GM12875 (cell line): ENCODE results near the gene ECT2L.

Source experiments
- H3K4me3 ChIP-seq: one replicate; pipeline ENCODE4 v1.5.1; 2011; ENCODE audit warnings: low read depth, low read length, control low read depth
- TF ChIP-seq, protein P1 (sequence below): IDR thresholded peaks from 2 replicates; pipeline ENCODE4 v1.5.1; 2011; ENCODE audit warnings: low read depth, mild to moderate bottlenecking, control low read depth, inconsistent platforms, low read length, moderate library complexity, borderline replicate concordance; ENCODE audit not compliant: insufficient read depth

The ECT2L gene

DNA sequence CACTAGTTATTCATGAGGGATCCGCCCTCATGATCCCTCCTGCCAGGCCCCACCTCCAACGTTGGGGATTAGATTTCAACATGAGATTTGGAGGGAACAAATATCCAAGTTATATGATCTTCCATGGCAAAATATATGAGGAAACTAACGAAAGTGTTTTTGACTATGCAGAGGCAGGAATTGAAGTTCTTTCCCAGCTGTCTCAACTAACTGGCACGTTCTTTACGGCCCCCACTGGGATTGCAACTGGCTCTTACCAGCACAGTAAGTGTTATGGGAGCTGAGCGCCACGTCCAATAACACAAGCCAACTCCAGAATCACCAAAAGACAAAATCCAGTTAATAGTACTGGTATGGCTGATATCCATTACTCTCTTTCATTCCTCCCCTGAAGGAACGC lies 66.6 kb downstream of the ECT2L start:
- no peak overlapping the region for H3K4me3 ChIP-seq
- TF ChIP-seq, protein P1, sequence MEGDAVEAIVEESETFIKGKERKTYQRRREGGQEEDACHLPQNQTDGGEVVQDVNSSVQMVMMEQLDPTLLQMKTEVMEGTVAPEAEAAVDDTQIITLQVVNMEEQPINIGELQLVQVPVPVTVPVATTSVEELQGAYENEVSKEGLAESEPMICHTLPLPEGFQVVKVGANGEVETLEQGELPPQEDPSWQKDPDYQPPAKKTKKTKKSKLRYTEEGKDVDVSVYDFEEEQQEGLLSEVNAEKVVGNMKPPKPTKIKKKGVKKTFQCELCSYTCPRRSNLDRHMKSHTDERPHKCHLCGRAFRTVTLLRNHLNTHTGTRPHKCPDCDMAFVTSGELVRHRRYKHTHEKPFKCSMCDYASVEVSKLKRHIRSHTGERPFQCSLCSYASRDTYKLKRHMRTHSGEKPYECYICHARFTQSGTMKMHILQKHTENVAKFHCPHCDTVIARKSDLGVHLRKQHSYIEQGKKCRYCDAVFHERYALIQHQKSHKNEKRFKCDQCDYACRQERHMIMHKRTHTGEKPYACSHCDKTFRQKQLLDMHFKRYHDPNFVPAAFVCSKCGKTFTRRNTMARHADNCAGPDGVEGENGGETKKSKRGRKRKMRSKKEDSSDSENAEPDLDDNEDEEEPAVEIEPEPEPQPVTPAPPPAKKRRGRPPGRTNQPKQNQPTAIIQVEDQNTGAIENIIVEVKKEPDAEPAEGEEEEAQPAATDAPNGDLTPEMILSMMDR, result no peak

- TF ChIP-seq, protein P1, result no peak
- H3K4me3 ChIP-seq, result no peak overlapping the region
These were observed 67.4 kb downstream of the ECT2L start for GRCh38 chr6:138863321-138863720.

DNA sequence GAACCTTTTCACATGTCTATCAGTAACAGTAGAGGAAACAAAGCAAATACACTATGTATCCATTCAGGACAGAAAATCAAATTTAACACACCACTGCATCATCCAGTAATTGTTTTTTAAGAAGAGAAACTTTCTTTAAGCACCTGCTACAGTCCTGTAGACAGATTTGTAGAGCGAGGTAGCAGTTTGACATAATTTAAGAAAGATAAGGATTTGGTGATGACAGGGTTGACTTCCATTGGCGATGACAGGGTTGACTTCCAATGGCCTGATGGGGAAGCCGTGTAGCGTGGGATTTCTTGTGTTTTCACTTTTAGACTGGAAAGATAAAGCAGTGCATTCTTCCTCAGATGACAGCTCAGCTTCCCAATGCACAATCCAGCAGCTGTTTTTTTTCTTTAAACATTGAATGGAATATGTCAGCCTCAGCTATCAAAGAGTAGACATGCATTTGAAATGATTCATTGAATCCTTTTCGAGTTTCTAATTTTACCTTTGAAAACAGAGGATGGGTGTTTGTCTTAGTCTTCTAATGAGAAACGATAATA lies 68.5 kb downstream of the ECT2L start:
- no peak overlapping the region for H3K4me3 ChIP-seq
- TF ChIP-seq, protein P1, result no peak

GRCh38 chr6:138865480-138866109 lies 69.7 kb downstream of the ECT2L start:
- TF ChIP-seq, protein P1, result no peak
- H3K4me3 ChIP-seq, result no peak overlapping the region

GRCh38 chr6:138868181-138868580 lies 72.3 kb downstream of the ECT2L start:
- TF ChIP-seq, protein P1, result no peak
- no peak overlapping the region for H3K4me3 ChIP-seq

DNA sequence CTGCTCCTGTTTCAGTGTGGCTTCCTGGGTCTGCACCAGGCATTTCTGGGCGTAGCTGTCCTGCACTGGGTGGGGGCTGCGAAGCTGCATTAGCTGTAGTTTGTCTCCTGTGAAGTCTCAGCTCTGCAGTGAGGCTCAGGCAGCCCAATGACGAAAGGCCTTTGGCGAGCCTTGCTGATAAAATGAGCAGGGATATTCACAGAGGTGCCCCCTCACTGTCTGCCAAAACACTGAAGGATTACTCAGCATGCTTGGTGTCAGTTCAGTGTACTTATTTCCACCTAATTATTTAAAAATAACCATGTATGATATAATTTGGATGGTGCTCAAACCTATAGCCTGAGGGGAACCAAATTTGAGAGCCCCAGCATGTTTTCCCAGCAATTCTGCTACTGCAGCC lies 73.5 kb downstream of the ECT2L start:
- TF ChIP-seq, protein P1, result no peak
- no peak overlapping the region for H3K4me3 ChIP-seq

DNA sequence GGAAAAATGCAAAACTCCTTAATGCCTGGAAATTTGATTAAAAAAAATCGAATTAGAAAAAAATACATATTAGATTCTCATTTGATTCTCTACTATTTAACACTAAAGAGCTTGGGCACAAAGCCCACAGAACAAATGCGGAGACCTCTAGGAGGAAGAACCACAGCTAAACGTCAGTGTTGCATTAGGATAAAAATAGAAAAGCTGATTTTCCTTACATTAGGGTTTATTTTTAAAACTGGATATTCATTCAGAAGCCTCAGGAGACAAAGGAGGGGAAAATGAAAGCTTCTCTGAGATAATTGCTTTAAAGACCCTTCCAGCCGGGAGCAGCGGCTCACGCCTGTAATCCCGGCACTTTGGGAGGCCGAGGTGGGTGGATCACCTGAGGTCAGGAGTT lies 77.3 kb downstream of the ECT2L start:
- TF ChIP-seq, protein P1, result no peak
- H3K4me3 ChIP-seq, result no peak overlapping the region
